Muscle of back (tissue), 11 donors: ENCODE measurements around the gene PHAF1. TPM values are rescaled to one million over a fixed set of nuclear protein-coding genes. Genes with fewer than 3 reads are reported as not detected.
A peak's percentile ranks its signal among the peaks of the same experiment; 100 is the strongest.

Experiments used
- DNase-seq, 3 donors: peaks; one replicate each; pipeline versions ENCODE4 v3.0.0 to v3.0.0-alpha.2; 2013
- polyA plus RNA-seq, 10 donors: library from polyadenylated mRNA; unstranded; fragments of 120-200 nt; gene quantifications; one replicate each; pipeline ENCODE4 v1.2.1, GENCODE V29; 2013; ENCODE audit not compliant: insufficient read length in 10 of 10

Gene PHAF1
- polyA plus RNA-seq, 10 donors: 15.6 to 20.5 (median 18.9) TPM

- peak in 1 of 3 donors; percentile 88 for DNase-seq
Measured at GRCh38 chr16:67177743-67178699, 68.3 kb downstream of the PHAF1 start.

- DNase-seq: no peak
Measured at GRCh38 chr16:67179421-67180080, 69.8 kb downstream of the PHAF1 start.

- DNase-seq: no peak
Measured at GRCh38 chr16:67180166-67180565, 70.4 kb downstream of the PHAF1 start.

- DNase-seq: peak in 1 of 3 donors; percentile 35
Measured at GRCh38 chr16:67181346-67181745, 71.6 kb downstream of the PHAF1 start.

GRCh38 chr16:67182288-67182687, 72.5 kb downstream of the PHAF1 start:
- no peak for DNase-seq

GRCh38 chr16:67183284-67183626, 73.5 kb downstream of the PHAF1 start:
- DNase-seq: no peak

- DNase-seq: peak; percentile 96 to 99 (median 98)
Measured at GRCh38 chr16:67183627-67184452, 74.1 kb downstream of the PHAF1 start, which contains the start of gene MATCAP1. TSS of gene MATCAP1 (minus strand) at chr16:67183963. CDS start at chr16:67180610, 3,353 bp downstream.

- no peak for DNase-seq
Measured at GRCh38 chr16:67184453-67184994, 74.8 kb downstream of the PHAF1 start.

- DNase-seq: peak; percentile 83 to 95 (median 92)
Measured at GRCh38 chr16:67184995-67185650, 75.4 kb downstream of the PHAF1 start.

GRCh38 chr16:67185651-67186134, 76.0 kb downstream of the PHAF1 start:
- no peak for DNase-seq

GRCh38 chr16:67186550-67186950, 76.8 kb downstream of the PHAF1 start:
- DNase-seq: no peak

GRCh38 chr16:67187175-67187890, 77.6 kb downstream of the PHAF1 start:
- peak in 2 of 3 donors; percentile 54 to 65 for DNase-seq

GRCh38 chr16:67188323-67188722, 78.6 kb downstream of the PHAF1 start:
- no peak for DNase-seq

GRCh38 chr16:67188798-67189197, 79.1 kb downstream of the PHAF1 start:
- no peak for DNase-seq

GRCh38 chr16:67190041-67190440, 80.3 kb downstream of the PHAF1 start, which contains the start of gene EXOC3L1:
TSS of gene EXOC3L1 (minus strand) at chr16:67190136. CDS start at chr16:67189676, 460 bp downstream.
- no peak for DNase-seq

GRCh38 chr16:67190448-67191399, 81.0 kb downstream of the PHAF1 start:
- no peak for DNase-seq

- DNase-seq: no peak
Measured at GRCh38 chr16:67191411-67191994, 81.8 kb downstream of the PHAF1 start.

- peak; percentile 85 to 95 (median 94) for DNase-seq
Measured at GRCh38 chr16:67191995-67192681, 82.4 kb downstream of the PHAF1 start, which contains the start of gene E2F4. TSS of gene E2F4 (plus strand) at chr16:67192155. CDS start at chr16:67192228, 73 bp downstream.
